Measurements from ENCODE around the gene PMM1.

GRCh38 chr22:41636467-41636866 is 46.8 kb upstream of the PMM1 start:
- no peak for TF ChIP-seq EZH2phosphoT487 (conservative IDR thresholded peaks at IDR 0.05; ENCODE audit: low read length)
- TF ChIP-seq CTCF (IDR thresholded peaks at IDR 0.05; ENCODE audit: insufficient read depth, low read length, poor library complexity, severe bottlenecking): no peak

Measured in SU-DHL-6 (cell line).